Uterus (tissue), 4 donors: ENCODE measurements around the gene SPATA1. TPM values are rescaled to one million over a fixed set of nuclear protein-coding genes. Genes with fewer than 3 reads are reported as not detected.

Source experiments
- DNase-seq, 2 donors: peaks; one replicate each; pipeline ENCODE4 v3.0.0-alpha.2; 2019 to 2020
- H3K27ac ChIP-seq, 2 donors: fragments of 200-600 bp; sonication (generic); 1 replicate in 1 of 2; 2 replicates in 1 of 2; pipeline ENCODE4 v1.5.1; 2016 to 2018
- H3K27me3 ChIP-seq, 2 donors: fragments of 200-600 bp; sonication (generic); one replicate each; pipeline ENCODE4 v1.5.1; 2018 to 2019; ENCODE audit warnings: control low read depth in 1 of 2
- H3K36me3 ChIP-seq, 2 donors: fragments of 200-600 bp; sonication (generic); one replicate each; pipeline ENCODE4 v1.5.1; 2019; ENCODE audit warnings: control low read depth in 1 of 2
- H3K4me1 ChIP-seq, 2 donors: fragments of 200-600 bp; sonication (generic); one replicate each; pipeline ENCODE4 v1.5.1; 2018 to 2019; ENCODE audit warnings: control low read depth in 1 of 2
- H3K4me3 ChIP-seq, 2 donors: fragments of 200-600 bp; sonication (generic); 1 replicate in 1 of 2; 2 replicates in 1 of 2; pipeline ENCODE4 v1.5.1; 2018 to 2019; ENCODE audit warnings: mild to moderate bottlenecking in 1 of 2
- H3K9me3 ChIP-seq, 2 donors: fragments of 200-600 bp; sonication (generic); one replicate each; pipeline ENCODE4 v1.5.1; 2019; ENCODE audit warnings: control low read depth in 1 of 2
- CTCF ChIP-seq, 4 experiments: fragments of 200-600 bp in 2 of 4; fragments of 450-650 bp in 2 of 4; sonication (generic) in 2 of 4; IDR thresholded peaks; one replicate each; pipeline ENCODE4 v1.5.1; 2016 to 2019; ENCODE audit warnings: antibody characterized with exemption in 4 of 4, mild to moderate bottlenecking in 2 of 4, moderate library complexity in 1 of 4
- POLR2A ChIP-seq, 2 donors: fragments of 450-650 bp; IDR thresholded peaks; one replicate each; pipeline ENCODE4 v1.6.1; 2016; ENCODE audit warnings: antibody characterized with exemption in 2 of 2, mild to moderate bottlenecking in 1 of 2, moderate library complexity in 1 of 2
- intact Hi-C: fragments of 100-400 bp; cut with DNase I; formaldehyde crosslinking; loops from one replicate; pipeline ENCODE4 v1.15.1; 2023; ENCODE audit warnings: low total_unique reads
- total RNA-seq, 4 donors: library from RNA; depleted of rRNA in 3 of 4; stranded (reverse); fragments of >200 nt in 3 of 4; gene quantifications; one replicate each; pipeline versions ENCODE4 v1.1.0 to v1.2.4, GENCODE V29; 2014 to 2023
- donor health status: DM: yes; HTN: yes; CAD: no.

Gene SPATA1
- total RNA-seq, 4 donors from 2014 or later = 0.26 to 3.5 (median 0.91) TPM; not detected in 1

GRCh38 chr1:84613026-84613425 is 106.8 kb downstream of the SPATA1 start:
- no peaks in the 10 kb centered on the region for H3K27me3 ChIP-seq
- H3K36me3 ChIP-seq = no peaks in the 10 kb centered on the region
- H3K4me3 ChIP-seq = no peak overlapping the region
- intact Hi-C loops = no loop called here
- H3K27ac ChIP-seq = no peak overlapping the region
- DNase-seq = no peak
- H3K4me1 ChIP-seq = no peaks in the 10 kb centered on the region
- H3K9me3 ChIP-seq = no peaks in the 10 kb centered on the region
- no peak for TF ChIP-seq POLR2A (IDR thresholded peaks at IDR 0.05)
- TF ChIP-seq CTCF (IDR thresholded peaks at IDR 0.05) = no peak

GRCh38 chr1:84613887-84614286 is 107.7 kb downstream of the SPATA1 start:
- intact Hi-C loops = no loop called here
- DNase-seq = no peak
- TF ChIP-seq CTCF (IDR thresholded peaks at IDR 0.05) = no peak
- no peak for TF ChIP-seq POLR2A (IDR thresholded peaks at IDR 0.05)
- no peaks in the 10 kb centered on the region for H3K4me1 ChIP-seq
- H3K27ac ChIP-seq = no peak overlapping the region
- H3K27me3 ChIP-seq = no peaks in the 10 kb centered on the region
- H3K9me3 ChIP-seq = no peaks in the 10 kb centered on the region
- no peak overlapping the region for H3K4me3 ChIP-seq
- H3K36me3 ChIP-seq = no peaks in the 10 kb centered on the region

DNA sequence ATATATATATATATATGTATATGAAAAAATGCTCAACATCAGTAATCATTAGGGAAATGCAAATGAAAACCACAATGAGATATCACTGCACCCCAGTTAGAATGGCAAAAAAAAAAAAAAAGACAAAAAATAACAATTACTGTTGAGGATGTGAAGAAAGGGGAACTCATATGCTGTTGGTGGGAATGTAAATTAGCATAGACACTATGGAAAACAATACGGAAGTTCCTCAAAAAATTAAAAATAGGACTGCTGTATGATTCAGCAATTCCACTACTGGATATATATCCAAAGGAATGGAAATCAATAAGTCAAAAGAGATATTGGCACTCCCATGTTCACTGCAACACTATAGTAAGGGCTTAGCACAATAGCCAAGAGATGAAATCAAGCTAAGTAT is 109.6 kb downstream of the SPATA1 start:
- no peaks in the 10 kb centered on the region for H3K4me1 ChIP-seq
- H3K4me3 ChIP-seq = no peak overlapping the region
- no peak overlapping the region for H3K27ac ChIP-seq
- no peaks in the 10 kb centered on the region for H3K27me3 ChIP-seq
- intact Hi-C loops = no loop called here
- no peak for TF ChIP-seq POLR2A (IDR thresholded peaks at IDR 0.05)
- no peak for TF ChIP-seq CTCF (IDR thresholded peaks at IDR 0.05)
- DNase-seq = no peak
- no peaks in the 10 kb centered on the region for H3K9me3 ChIP-seq
- no peaks in the 10 kb centered on the region for H3K36me3 ChIP-seq

Other genes starting within 250 kb of the SPATA1 start
- gene SAMD13, start 204.7 kb upstream of the SPATA1 start, total RNA-seq = 1 to 10 TPM in 2 of 4 donors, under 1 TPM in 1, not detected in 1; 0.77 to 5.7 (median 1.8) TPM
- gene DNASE2B, start 107.9 kb upstream of the SPATA1 start, total RNA-seq = not detected
- gene RPF1, start 27.1 kb upstream of the SPATA1 start, total RNA-seq = 10 to 100 TPM; 27.8 to 72.9 (median 46.7) TPM
- 10 to 100 TPM in 3 of 4 donors, 1 to 10 TPM in 1; 6.7 to 62.3 (median 29.1) TPM for gene GNG5, start 195 bp downstream of the SPATA1 start, total RNA-seq
- 10 to 100 TPM in 3 of 4 donors, 1 to 10 TPM in 1; 3.1 to 40.0 (median 17.4) TPM for gene CTBS, start 68.1 kb downstream of the SPATA1 start, total RNA-seq
- gene SSX2IP, start 184.1 kb downstream of the SPATA1 start, total RNA-seq = 10 to 100 TPM in 3 of 4 donors, 1 to 10 TPM in 1; 2.9 to 34.3 (median 19.2) TPM